Naive thymus-derived CD8-positive, alpha-beta T cell (primary cell): ENCODE data around the gene ATP2C2. TPM values are rescaled to one million over a fixed set of nuclear protein-coding genes. Genes with fewer than 3 reads are reported as not detected.

Source experiments
- ATAC-seq, 2 donors: fragments of 150-1000 bp; cut with Tn5 transposase in 1 of 2; sonication (Bioruptor Pico), chemical (Tn5 transposase) in 1 of 2; 1 replicate in 1 of 2; 2 replicates in 1 of 2; pipeline ENCODE4 v1.10.0; 2021; ENCODE audit warnings: mild to moderate bottlenecking in 2 of 2, moderate library complexity in 2 of 2
- POLR2A ChIA-PET: fragments of 350-600 bp; sonication (Branson Sonifier 250); formaldehyde crosslinking; loops from one replicate; lab custom pipeline; 2021; ENCODE audit warnings: antibody characterized with exemption; lab: Charles Lee
- DNase-seq, 10 donors: peaks; one replicate each; pipeline versions ENCODE4 v3.0.0 to v3.0.0-alpha.2; 2020 to 2022
- H3K27ac Mint-ChIP-seq, 10 donors: one replicate each; pipeline ENCODE4 v1.8.0; 2020 to 2022; ENCODE audit warnings: mild to moderate bottlenecking in 10 of 10, mixed read lengths in 10 of 10, moderate library complexity in 4 of 10, inconsistent platforms in 1 of 10
- H3K27me3 Mint-ChIP-seq, 5 donors: one replicate each; pipeline ENCODE4 v1.8.0; 2021 to 2022; ENCODE audit warnings: mixed read lengths in 5 of 5
- H3K36me3 Mint-ChIP-seq, 3 donors: one replicate each; pipeline ENCODE4 v1.8.0; 2020 to 2022; ENCODE audit warnings: mixed read lengths in 3 of 3, mild to moderate bottlenecking in 2 of 3, inconsistent platforms in 1 of 3
- H3K4me1 Mint-ChIP-seq, 4 donors: one replicate each; pipeline ENCODE4 v1.8.0; 2021 to 2022; ENCODE audit warnings: mixed read lengths in 4 of 4
- H3K4me3 Mint-ChIP-seq, 10 donors: one replicate each; pipeline ENCODE4 v1.8.0; 2020 to 2022; ENCODE audit warnings: mild to moderate bottlenecking in 10 of 10, mixed read lengths in 10 of 10, moderate library complexity in 6 of 10, inconsistent platforms in 1 of 10
- H3K9me3 Mint-ChIP-seq, 9 donors: one replicate each; pipeline ENCODE4 v1.8.0; 2020 to 2022; ENCODE audit warnings: mixed read lengths in 9 of 9, mild to moderate bottlenecking in 3 of 9, inconsistent platforms in 1 of 9, moderate library complexity in 1 of 9
- polyA plus RNA-seq, 3 donors: library from polyadenylated mRNA; unstranded; fragments of 300-500 nt; fragmentation: Illumina TruSeq; gene quantifications; one replicate each; pipeline ENCODE4 v1.2.3, GENCODE V29; 2021
- total RNA-seq, 8 experiments: library from RNA in 2 of 8; stranded (reverse) in 2 of 8; gene quantifications; one replicate each; pipeline ENCODE4 v1.2.3 and lab custom pipeline; 2021 to 2026

The ATP2C2 gene
- total and polyA plus RNA-seq, 5 experiments from 2014 or later = not detected

DNA sequence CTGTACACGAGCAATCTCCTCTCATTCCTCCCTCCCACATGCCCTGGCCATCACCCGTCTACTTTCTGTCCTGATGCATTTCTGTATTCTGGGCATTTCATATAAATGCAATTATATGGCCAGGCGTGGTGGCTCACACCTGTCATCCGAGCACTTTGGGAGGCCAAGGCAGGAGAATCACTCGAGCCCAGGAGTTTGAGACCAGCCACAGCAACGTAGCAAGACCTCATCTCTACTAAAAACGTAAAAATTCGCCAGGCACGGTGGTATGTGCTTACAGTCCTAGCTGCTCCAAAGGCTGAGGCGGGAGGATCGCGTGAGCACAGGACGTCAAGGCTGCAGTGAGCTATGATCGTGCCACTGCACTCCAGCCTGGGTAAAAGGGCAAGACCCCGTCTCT lies 131.3 kb downstream of the ATP2C2 start:
- POLR2A ChIA-PET = no interaction called here
- no peaks in the 10 kb centered on the region for H3K27me3 Mint-ChIP-seq
- H3K36me3 Mint-ChIP-seq = peaks cover 11 to 44% (median 19%) of the 10 kb centered on the region in 3 donors
- peak in 1 of 10 donors; percentile 46 for DNase-seq
- no peak for ATAC-seq
- H3K27ac Mint-ChIP-seq = no peak overlapping the region
- H3K4me1 Mint-ChIP-seq = peaks cover 8 to 20% (median 17%) of the 10 kb centered on the region in 4 donors
- H3K9me3 Mint-ChIP-seq = no peaks in the 10 kb centered on the region
- H3K4me3 Mint-ChIP-seq = no peak overlapping the region

GRCh38 chr16:84500531-84500930 lies 132.2 kb downstream of the ATP2C2 start:
- Mint-ChIP-seq H3K4me1 (peaks cover 11 to 28% (median 26%) of the 10 kb centered on the region in 4 donors), H3K9me3 (no peaks in the 10 kb centered on the region), H3K27me3 (no peaks in the 10 kb centered on the region), H3K36me3 (peaks cover 7 to 35% (median 12%) of the 10 kb centered on the region in 3 donors), H3K27ac (no peak overlapping the region), H3K4me3 (no peak overlapping the region)
- POLR2A ChIA-PET = no interaction called here
- no peak for ATAC-seq
- DNase-seq = peak in 1 of 10 donors; percentile 37

GRCh38 chr16:84501077-84501735 lies 132.9 kb downstream of the ATP2C2 start:
- peak in 1 of 10 donors; percentile 4 for DNase-seq
- Mint-ChIP-seq H3K9me3 (no peaks in the 10 kb centered on the region), H3K27me3 (no peaks in the 10 kb centered on the region), H3K27ac (peak overlapping the region in 2 of 10 donors; percentile 22 to 52), H3K36me3 (peaks cover 6 to 30% (median 8%) of the 10 kb centered on the region in 3 donors), H3K4me3 (peak overlapping the region in 1 of 10 donors; percentile 52), H3K4me1 (peaks cover 11 to 35% (median 33%) of the 10 kb centered on the region in 4 donors)
- POLR2A ChIA-PET = no interaction called here
- ATAC-seq = no peak

DNA sequence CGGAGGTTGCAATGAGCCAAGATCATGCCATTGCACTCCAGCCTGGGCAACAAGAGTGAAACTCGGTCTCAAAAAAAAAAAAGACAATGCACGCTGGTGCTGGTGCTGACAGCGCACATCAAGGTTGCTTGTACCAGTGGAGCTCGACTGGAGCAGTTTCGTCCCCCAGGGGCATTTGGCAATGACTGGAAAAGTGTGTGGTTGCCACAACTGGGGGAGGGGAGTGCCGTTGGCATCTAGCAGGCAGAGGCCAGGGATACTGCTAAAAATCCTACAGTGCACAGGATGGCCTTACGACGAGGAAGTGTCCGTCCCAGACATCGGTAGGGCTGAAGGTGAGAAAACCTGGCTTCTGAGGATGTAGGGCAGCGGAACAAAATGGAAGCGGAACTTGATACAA lies 133.7 kb downstream of the ATP2C2 start:
- Mint-ChIP-seq H3K4me1 (peaks cover 12 to 43% (median 39%) of the 10 kb centered on the region in 4 donors), H3K9me3 (no peaks in the 10 kb centered on the region), H3K27me3 (no peaks in the 10 kb centered on the region), H3K36me3 (peaks cover 0 to 22% (median 3%) of the 10 kb centered on the region in 3 donors), H3K4me3 (peak overlapping the region in 2 of 10 donors; percentile 15 to 40), H3K27ac (no peak overlapping the region)
- no peak for ATAC-seq
- DNase-seq = peak in 1 of 10 donors; percentile 22
- POLR2A ChIA-PET = interaction anchor here (0.6 kb wide), 1 partner anchor 52 kb away, joined by 6 read pairs; no protein-coding TSS in a partner anchor

GRCh38 chr16:84502581-84502980 lies 134.2 kb downstream of the ATP2C2 start:
- POLR2A ChIA-PET = interaction anchor here (0.6 kb wide), 1 partner anchor 52 kb away, joined by 6 read pairs; no protein-coding TSS in a partner anchor
- ATAC-seq = no peak
- Mint-ChIP-seq H3K4me1 (peaks cover 14 to 48% (median 44%) of the 10 kb centered on the region in 4 donors), H3K27ac (peak overlapping the region in 1 of 10 donors; percentile 11), H3K27me3 (no peaks in the 10 kb centered on the region), H3K36me3 (peaks cover 0 to 17% (median 3%) of the 10 kb centered on the region in 3 donors), H3K9me3 (no peaks in the 10 kb centered on the region), H3K4me3 (peak overlapping the region in 5 of 10 donors; percentile 11 to 43 (median 32))
- DNase-seq = peak in 1 of 10 donors; percentile 4

DNA sequence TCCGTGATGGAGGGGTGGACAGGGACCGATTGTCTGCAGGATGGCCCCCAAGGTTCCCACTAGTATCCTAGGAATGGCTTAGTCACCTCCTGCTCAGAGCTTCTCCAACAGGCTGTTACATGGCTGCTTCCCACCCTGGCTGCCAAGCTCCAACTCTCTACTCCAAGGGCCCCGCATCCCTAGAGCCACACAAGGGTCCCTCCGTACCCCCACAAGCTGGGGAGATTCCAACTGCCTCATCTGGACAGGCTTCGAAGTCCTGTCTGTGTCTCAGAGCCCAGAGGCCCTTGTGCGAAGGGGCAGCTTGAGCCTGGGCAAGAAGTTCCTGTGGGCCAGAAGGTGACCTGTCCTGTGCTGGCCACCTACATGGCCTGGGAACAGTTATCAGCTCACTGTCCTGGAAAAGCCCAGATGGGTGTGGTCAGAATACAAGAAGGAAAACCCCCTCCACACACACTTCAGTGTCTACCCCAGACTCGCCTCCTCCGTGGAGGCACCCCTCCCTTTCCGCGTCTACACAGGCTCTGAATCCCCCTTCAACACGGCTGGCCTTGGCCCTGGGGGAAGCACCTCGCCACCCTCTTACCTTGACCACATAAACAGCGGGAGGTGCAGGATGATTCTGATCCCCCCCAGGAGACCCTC lies 135.5 kb downstream of the ATP2C2 start:
- Mint-ChIP-seq H3K27me3 (no peaks in the 10 kb centered on the region), H3K4me3 (peak overlapping the region; percentile 61 to 94 (median 84)), H3K36me3 (peaks cover 0 to 10% (median 0%) of the 10 kb centered on the region in 3 donors), H3K27ac (peak overlapping the region in 8 of 10 donors; percentile 37 to 92 (median 72)), H3K9me3 (no peaks in the 10 kb centered on the region), H3K4me1 (peaks cover 19 to 61% (median 56%) of the 10 kb centered on the region in 4 donors)
- peak in 2 of 10 donors; percentile 34 to 45 for DNase-seq
- POLR2A ChIA-PET = interaction anchor here (0.6 to 2.3 kb wide), 2 partner anchors 96 to 517 kb away, joined by 4 to 9 read pairs; no protein-coding TSS in a partner anchor
- ATAC-seq = peak; percentile 2

DNA sequence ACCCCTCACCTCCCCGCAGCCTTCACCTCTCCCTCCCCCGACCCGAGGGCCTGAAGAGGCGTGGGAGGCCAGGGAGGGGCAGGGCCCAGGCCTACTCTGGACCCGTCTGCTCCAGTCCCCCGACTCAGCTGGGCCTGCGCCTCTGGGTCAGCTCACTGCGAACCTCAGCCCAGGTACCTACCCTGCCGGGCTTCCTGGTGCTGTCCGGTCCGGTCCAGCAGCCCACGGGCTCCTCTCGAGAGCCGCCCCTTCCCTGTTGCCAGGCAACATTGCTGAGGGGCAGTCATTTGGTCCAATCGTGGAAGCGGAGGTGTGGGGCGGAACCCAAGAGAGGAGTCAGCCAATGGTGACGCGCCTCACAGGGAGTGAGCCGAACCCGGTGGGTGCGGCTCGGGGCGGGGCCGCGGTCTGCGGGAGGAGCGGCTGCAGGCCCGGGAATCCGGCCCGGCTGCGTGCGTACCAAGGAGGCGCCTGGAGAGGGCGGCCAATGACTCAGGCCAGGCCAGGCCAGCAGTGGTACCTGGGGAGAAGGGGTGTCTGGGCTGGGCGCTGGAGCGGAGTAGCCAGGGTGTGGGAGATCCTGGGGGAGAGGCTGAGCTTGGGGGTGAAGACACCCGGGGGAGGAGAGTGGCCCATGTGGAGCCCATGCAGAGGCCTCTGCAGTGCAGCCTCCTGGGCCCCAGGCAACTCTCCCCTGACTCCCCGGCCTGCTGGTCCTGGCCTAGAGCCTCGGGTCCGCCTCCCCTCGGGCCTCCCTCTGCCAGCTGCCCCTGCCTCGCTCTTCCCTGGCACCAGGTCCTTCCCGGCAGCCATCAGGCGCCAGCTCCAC lies 136.3 kb downstream of the ATP2C2 start, which contains the start of gene MEAK7:
Gene MEAK7 (minus strand): TSS at position 240 of the 829 bp plus-strand sequence. CDS start 6,573 bp downstream, outside the sequence.
- no peaks in the 10 kb centered on the region for H3K27me3 Mint-ChIP-seq
- DNase-seq = peak; percentile 92 to 98 (median 97)
- POLR2A ChIA-PET = interaction anchor here (0.5 to 3.1 kb wide), 13 partner anchors 10 to 388 kb away, joined by 3 to 10 read pairs (median 4); partner anchors contain the start of genes COTL1 and MBTPS1

GRCh38 chr16:84505249-84506187 lies 137.2 kb downstream of the ATP2C2 start:
- Mint-ChIP-seq H3K4me1 (peaks cover 19 to 71% (median 61%) of the 10 kb centered on the region in 4 donors), H3K27me3 (no peaks in the 10 kb centered on the region)

More for the DNA sequence above, 136.3 kb downstream of the ATP2C2 start, which contains the start of gene MEAK7:
- peak; percentile 95 to 97 for ATAC-seq
- Mint-ChIP-seq H3K27ac (peak within 1 kb of the TSS; percentile 74 to 93 (median 82)), H3K36me3 (peaks cover 0 to 7% (median 0%) of the 10 kb centered on the region in 3 donors), H3K9me3 (no peaks in the 10 kb centered on the region), H3K4me3 (peak within 1 kb of the TSS; percentile 82 to 94 (median 90)), H3K4me1 (peaks cover 19 to 68% (median 60%) of the 10 kb centered on the region in 4 donors)

GRCh38 chr16:84507011-84507982 lies 139.0 kb downstream of the ATP2C2 start:
- peak overlapping the region in 6 of 10 donors; percentile 4 to 88 (median 56) for H3K27ac Mint-ChIP-seq
- no peaks in the 10 kb centered on the region for H3K27me3 Mint-ChIP-seq
- POLR2A ChIA-PET = interaction anchor here (0.8 to 3.1 kb wide), 5 partner anchors 47 to 123 kb away, joined by 3 to 10 read pairs (median 4); partner anchors contain the start of gene COTL1
- peaks cover 25 to 87% (median 71%) of the 10 kb centered on the region in 4 donors for H3K4me1 Mint-ChIP-seq
- H3K4me3 Mint-ChIP-seq = peak overlapping the region; percentile 14 to 81 (median 54)
- H3K36me3 Mint-ChIP-seq = peaks cover 0 to 2% (median 0%) of the 10 kb centered on the region in 3 donors
- peak in 1 of 10 donors; percentile 56 for DNase-seq
- ATAC-seq = no peak
- no peaks in the 10 kb centered on the region for H3K9me3 Mint-ChIP-seq

More at GRCh38 chr16:84505249-84506187, 137.2 kb downstream of the ATP2C2 start:
- POLR2A ChIA-PET = interaction anchor here (0.5 to 3.1 kb wide), 16 partner anchors 9 to 389 kb away, joined by 3 to 10 read pairs (median 4); partner anchors contain the start of genes COTL1 and MBTPS1
- H3K4me3 Mint-ChIP-seq = peak overlapping the region; percentile 82 to 94 (median 90)
- H3K9me3 Mint-ChIP-seq = no peaks in the 10 kb centered on the region
- ATAC-seq = no peak
- peak in 2 of 10 donors; percentile 15 to 62 for DNase-seq
- H3K27ac Mint-ChIP-seq = peak overlapping the region; percentile 63 to 93 (median 82)
- H3K36me3 Mint-ChIP-seq = peaks cover 0 to 2% (median 0%) of the 10 kb centered on the region in 3 donors

DNA sequence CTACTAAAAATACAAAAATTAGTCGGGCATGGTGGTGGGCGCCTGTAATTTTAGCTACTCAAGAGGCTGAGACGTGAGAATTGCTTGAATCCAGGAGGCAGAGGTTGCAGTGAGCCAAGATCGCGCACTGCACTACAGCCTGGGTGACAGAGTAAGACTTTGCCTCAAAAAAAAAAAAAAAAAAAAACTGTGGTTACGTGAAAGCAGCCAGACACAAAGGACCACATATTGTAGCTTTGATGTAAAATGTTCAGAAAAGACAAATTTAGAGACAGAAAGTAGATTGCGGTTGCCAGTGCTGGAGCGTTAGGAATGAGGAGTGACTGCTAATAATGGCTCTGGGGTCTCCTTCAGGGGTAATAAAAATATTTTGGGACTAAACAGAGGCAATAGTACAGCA lies 140.2 kb downstream of the ATP2C2 start:
- peaks cover 28 to 87% (median 72%) of the 10 kb centered on the region in 4 donors for H3K4me1 Mint-ChIP-seq
- ATAC-seq = peak; percentile 14 to 40
- peak overlapping the region; percentile 11 to 94 (median 42) for H3K27ac Mint-ChIP-seq
- no peaks in the 10 kb centered on the region for H3K9me3 Mint-ChIP-seq
- POLR2A ChIA-PET = interaction anchor here (0.7 to 1.6 kb wide), 6 partner anchors 18 to 231 kb away, joined by 3 to 4 read pairs (median 3); no protein-coding TSS in a partner anchor
- peak overlapping the region; percentile 25 to 76 (median 60) for H3K4me3 Mint-ChIP-seq
- peak in 7 of 10 donors; percentile 36 to 65 (median 50) for DNase-seq
- no peaks in the 10 kb centered on the region for H3K27me3 Mint-ChIP-seq
- H3K36me3 Mint-ChIP-seq = no peaks in the 10 kb centered on the region
